OCI-LY7 (cell line): Measurements from ENCODE around the gene CACNB2.

Experiments used
- EZH2phosphoT487 ChIP-seq: fragments of 200-600 bp; sonication (generic); IDR thresholded peaks from 2 replicates; pipeline ENCODE4 v1.6.1; 2018; ENCODE audit warnings: low read depth, borderline replicate concordance, mild to moderate bottlenecking, mixed run types, antibody characterized with exemption, low read length, moderate library complexity, mixed read lengths
- TF ChIP-seq, protein P1 (sequence below): fragments of 200-600 bp; sonication (generic); conservative IDR thresholded peaks from 2 replicates; pipeline ENCODE4 v1.5.1; 2014; ENCODE audit warnings: mild to moderate bottlenecking, antibody characterized with exemption, low read length, moderate library complexity, mixed read lengths

DNA sequence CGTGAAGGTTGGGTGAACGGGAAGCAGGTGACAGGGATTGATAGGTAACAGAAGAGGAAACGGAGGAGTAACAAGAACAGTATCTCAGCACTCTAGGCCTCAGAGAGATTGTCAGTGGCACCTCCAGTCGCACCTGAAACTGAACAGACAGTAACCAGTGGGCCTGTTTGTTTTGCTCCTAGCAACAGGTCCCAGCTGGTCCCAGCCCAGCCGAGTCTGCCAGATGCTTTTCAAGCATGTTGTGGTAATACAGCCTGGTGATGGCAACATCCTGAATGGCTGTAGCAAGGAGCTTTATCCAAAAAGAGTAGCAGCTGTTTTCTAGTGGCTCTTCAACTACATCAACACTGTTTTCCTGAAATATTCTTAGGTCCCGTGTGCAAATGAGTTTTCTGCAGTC is 4.7 kb downstream of the CACNB2 start:
- TF ChIP-seq, protein P1, sequence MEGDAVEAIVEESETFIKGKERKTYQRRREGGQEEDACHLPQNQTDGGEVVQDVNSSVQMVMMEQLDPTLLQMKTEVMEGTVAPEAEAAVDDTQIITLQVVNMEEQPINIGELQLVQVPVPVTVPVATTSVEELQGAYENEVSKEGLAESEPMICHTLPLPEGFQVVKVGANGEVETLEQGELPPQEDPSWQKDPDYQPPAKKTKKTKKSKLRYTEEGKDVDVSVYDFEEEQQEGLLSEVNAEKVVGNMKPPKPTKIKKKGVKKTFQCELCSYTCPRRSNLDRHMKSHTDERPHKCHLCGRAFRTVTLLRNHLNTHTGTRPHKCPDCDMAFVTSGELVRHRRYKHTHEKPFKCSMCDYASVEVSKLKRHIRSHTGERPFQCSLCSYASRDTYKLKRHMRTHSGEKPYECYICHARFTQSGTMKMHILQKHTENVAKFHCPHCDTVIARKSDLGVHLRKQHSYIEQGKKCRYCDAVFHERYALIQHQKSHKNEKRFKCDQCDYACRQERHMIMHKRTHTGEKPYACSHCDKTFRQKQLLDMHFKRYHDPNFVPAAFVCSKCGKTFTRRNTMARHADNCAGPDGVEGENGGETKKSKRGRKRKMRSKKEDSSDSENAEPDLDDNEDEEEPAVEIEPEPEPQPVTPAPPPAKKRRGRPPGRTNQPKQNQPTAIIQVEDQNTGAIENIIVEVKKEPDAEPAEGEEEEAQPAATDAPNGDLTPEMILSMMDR = no peak
- TF ChIP-seq EZH2phosphoT487 = no peak
